Retinal pigment epithelial cell (primary cell): ENCODE data around the gene CPEB3.

Source experiments
- DNase-seq: peaks from one replicate; pipeline ENCODE4 v3.0.0-alpha.2; 2010; ENCODE audit warnings: low read depth
- H3K4me3 ChIP-seq: 2 replicates; pipeline ENCODE4 v1.5.1; 2011; ENCODE audit warnings: mild to moderate bottlenecking, low read length, control low read depth, moderate library complexity
- CTCF ChIP-seq: conservative IDR thresholded peaks from 2 replicates; pipeline ENCODE4 v1.5.1; 2011; ENCODE audit warnings: low read depth, low read length, control low read depth, inconsistent platforms

CPEB3 gene

GRCh38 chr10:92309272-92309671 lies 18.4 kb upstream of the CPEB3 start:
- TF ChIP-seq CTCF, result no peak
- H3K4me3 ChIP-seq, result no peak overlapping the region
- DNase-seq, result no peak

- no peak for TF ChIP-seq CTCF
- no peak for DNase-seq
Measured at GRCh38 chr10:92305133-92306072, 14.5 kb upstream of the CPEB3 start.

GRCh38 chr10:92304061-92304460 lies 13.2 kb upstream of the CPEB3 start:
- H3K4me3 ChIP-seq, result no peak overlapping the region
- TF ChIP-seq CTCF, result no peak
- DNase-seq, result no peak

More at GRCh38 chr10:92305133-92306072, 14.5 kb upstream of the CPEB3 start:
- no peak overlapping the region for H3K4me3 ChIP-seq

- no peak for TF ChIP-seq CTCF
- DNase-seq, result no peak
- H3K4me3 ChIP-seq, result no peak overlapping the region
Measured at GRCh38 chr10:92303096-92303495, 12.2 kb upstream of the CPEB3 start.

GRCh38 chr10:92298487-92298886 lies 7.6 kb upstream of the CPEB3 start:
- DNase-seq, result no peak
- no peak overlapping the region for H3K4me3 ChIP-seq
- no peak for TF ChIP-seq CTCF

- DNase-seq, result no peak
- peak overlapping the region; percentile 95 for H3K4me3 ChIP-seq
- TF ChIP-seq CTCF, result peak; percentile 60
Measured at GRCh38 chr10:92291921-92292845, 1.3 kb upstream of the CPEB3 start.
